Heart left ventricle (tissue), 16 donors: Measurements from ENCODE around the gene MGST2. TPM values are rescaled to one million over a fixed set of nuclear protein-coding genes. Genes with fewer than 3 reads are reported as not detected.
A peak's percentile ranks its signal among the peaks of the same experiment; 100 is the strongest.

Source experiments
- ATAC-seq, 4 donors: fragments of 200-7000 bp; cut with Tn5 transposase; one replicate each; pipeline ENCODE4 v1.9.1; 2020 to 2022; ENCODE audit warnings: moderate library complexity in 4 of 4, mild to moderate bottlenecking in 3 of 4, moderate number of reproducible peaks in 1 of 4
- DNase-seq, 5 donors: peaks; one replicate each; pipeline ENCODE4 v3.0.0-alpha.2; 2020
- H3K27ac ChIP-seq, 12 donors: fragments of 200-600 bp; sonication (generic) in 4 of 12; one replicate each; pipeline versions ENCODE4 v1.5.0 to v1.8.0; 2016 to 2022; ENCODE audit warnings: mild to moderate bottlenecking in 2 of 12
- H3K27me3 ChIP-seq, 9 donors: fragments of 200-600 bp; sonication (generic) in 2 of 9; one replicate each; pipeline versions ENCODE4 v1.5.1 to v1.8.0; 2016 to 2022; ENCODE audit warnings: mild to moderate bottlenecking in 3 of 9
- H3K36me3 ChIP-seq, 9 donors: fragments of 200-600 bp; sonication (generic) in 2 of 9; one replicate each; pipeline versions ENCODE4 v1.5.0 to v1.8.0; 2018 to 2022; ENCODE audit warnings: mild to moderate bottlenecking in 2 of 9
- H3K4me1 ChIP-seq, 12 donors: fragments of 200-600 bp; sonication (generic) in 4 of 12; one replicate each; pipeline versions ENCODE4 v1.5.0 to v1.8.0; 2016 to 2022; ENCODE audit warnings: mild to moderate bottlenecking in 3 of 12
- H3K4me3 ChIP-seq, 12 donors: fragments of 200-600 bp; sonication (generic) in 4 of 12; one replicate each; pipeline versions ENCODE4 v1.5.0 to v1.8.0; 2017 to 2022; ENCODE audit warnings: mild to moderate bottlenecking in 9 of 12, moderate library complexity in 4 of 12
- H3K9me3 ChIP-seq, 12 donors: fragments of 200-600 bp; sonication (generic) in 4 of 12; one replicate each; pipeline versions ENCODE4 v1.5.0 to v1.8.0; 2016 to 2022; ENCODE audit warnings: mild to moderate bottlenecking in 1 of 12
- POLR2A ChIP-seq, 2 donors: fragments of 450-650 bp; IDR thresholded peaks; one replicate each; pipeline ENCODE4 v1.6.1; 2017; ENCODE audit warnings: antibody characterized with exemption in 2 of 2, mild to moderate bottlenecking in 2 of 2, moderate library complexity in 2 of 2
- WGBS, 4 donors: extraction: QIAGEN DNeasy Blood & Tissue Kit in 2 of 4; methylation state at CpG; one replicate each; pipeline versions ENCODE4 v1.1.5 to v1.1.7; 2013 to 2018; 5-methylcytosine and 5-hydroxymethylcytosine counted together
- intact Hi-C, 10 donors: fragments of 100-400 bp; cut with DNase I; formaldehyde crosslinking; loops; one replicate each; pipeline versions ENCODE4 v1.11.1 to v1.14.2; 2022
- polyA plus RNA-seq, 2 donors: library from polyadenylated mRNA; stranded (reverse); fragments of 200-250 nt; gene quantifications; one replicate each; pipeline ENCODE4 v1.2.3, GENCODE V29; 2013
- total RNA-seq, 9 donors: library from RNA; depleted of rRNA in 2 of 9; stranded (reverse); fragments of >200 nt in 2 of 9; fragmentation: NEBNext Ultra II Directional in 3 of 9; extraction: Animal tissue kit (Norgen Biotek cat#: 25700) in 3 of 9; gene quantifications; one replicate each; pipeline versions ENCODE4 v1.1.0 to v1.2.4, GENCODE V29; 2016 to 2023
- TF ChIP-seq, protein P1 (sequence below), 12 donors: fragments of 200-600 bp; sonication (generic) in 4 of 12; IDR thresholded peaks; one replicate each; pipeline versions ENCODE4 v1.5.0 to v1.8.0; 2018 to 2022; ENCODE audit warnings: antibody characterized with exemption in 12 of 12, mild to moderate bottlenecking in 5 of 12
- donor health status: ischemic (EF 13 %, LVEDD 7.1; RV severe dilation, severe dysfunction).
- donor health status: healthy with polysubstance abuse.
- donor health status: DM: no; HTN: yes; CAD: no.
- donor health status: DM: no; HTN: no; CAD: no.
- donor health status: ischemic (EF 25% LVEDD 6.9; RV normal size, moderate dysfunction).
- donor health status: ischemic (EF 25% LVEDD 5.7; RV mildly dilated, moderate dysfunction).
- donor health status: healthy.
- donor health status: DM: yes; HTN: yes; CAD: no.
- donor health status: ischemic (EF 35%, LVEDD 5.7; RV mildly dilated, moderate dysfunction).
- donor health status: nonischemic (EF 11% LVEDD 7.7; RV severe dilation, severe dysfunction).
- donor health status: DM: yes; HTN: yes; CAD: no.
- donor health status: PGD.
- donor health status: ischemic (EF 29% LVEDD 5.4; RV normal size, mild dysfunction).
- donor health status: nonischemic (EF 23%, LVEDD 6.1; RV moderate dilation, normal function).

MGST2 gene
- total and polyA plus RNA-seq, 11 donors, result 86.6 to 209 (median 105) TPM

DNA sequence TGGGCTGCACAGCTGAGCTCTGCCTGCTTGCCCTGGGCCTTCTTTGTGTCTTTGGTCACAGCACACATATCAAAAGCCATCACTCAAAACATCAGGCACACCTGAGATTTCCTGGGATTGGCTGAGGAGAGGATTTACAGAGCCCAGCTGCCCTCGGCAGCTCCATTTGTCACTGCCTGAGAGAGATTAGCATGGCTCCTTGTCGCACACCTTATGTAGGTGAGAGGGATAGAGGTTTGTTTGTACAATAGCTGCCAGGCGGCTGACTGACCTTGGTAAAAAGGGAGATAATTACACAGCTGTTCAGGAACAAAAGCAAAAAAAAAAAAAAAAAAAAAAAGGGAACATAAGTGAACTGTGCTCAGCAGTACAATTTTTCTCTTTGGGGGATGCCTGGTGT lies 63.2 kb downstream of the MGST2 start:
- DNase-seq (no peak), ATAC-seq (no peak)
- Histone ChIP-seq H3K4me3 (no peak overlapping the region), H3K4me1 (peaks cover 0 to 14% (median 8%) of the 10 kb centered on the region in 12 donors), H3K36me3 (peaks cover 0 to 35% (median 9%) of the 10 kb centered on the region in 9 donors), H3K27ac (no peak overlapping the region), H3K27me3 (no peaks in the 10 kb centered on the region), H3K9me3 (no peaks in the 10 kb centered on the region)
- no peak for TF ChIP-seq POLR2A (IDR thresholded peaks at IDR 0.05)
- TF ChIP-seq, protein P1, sequence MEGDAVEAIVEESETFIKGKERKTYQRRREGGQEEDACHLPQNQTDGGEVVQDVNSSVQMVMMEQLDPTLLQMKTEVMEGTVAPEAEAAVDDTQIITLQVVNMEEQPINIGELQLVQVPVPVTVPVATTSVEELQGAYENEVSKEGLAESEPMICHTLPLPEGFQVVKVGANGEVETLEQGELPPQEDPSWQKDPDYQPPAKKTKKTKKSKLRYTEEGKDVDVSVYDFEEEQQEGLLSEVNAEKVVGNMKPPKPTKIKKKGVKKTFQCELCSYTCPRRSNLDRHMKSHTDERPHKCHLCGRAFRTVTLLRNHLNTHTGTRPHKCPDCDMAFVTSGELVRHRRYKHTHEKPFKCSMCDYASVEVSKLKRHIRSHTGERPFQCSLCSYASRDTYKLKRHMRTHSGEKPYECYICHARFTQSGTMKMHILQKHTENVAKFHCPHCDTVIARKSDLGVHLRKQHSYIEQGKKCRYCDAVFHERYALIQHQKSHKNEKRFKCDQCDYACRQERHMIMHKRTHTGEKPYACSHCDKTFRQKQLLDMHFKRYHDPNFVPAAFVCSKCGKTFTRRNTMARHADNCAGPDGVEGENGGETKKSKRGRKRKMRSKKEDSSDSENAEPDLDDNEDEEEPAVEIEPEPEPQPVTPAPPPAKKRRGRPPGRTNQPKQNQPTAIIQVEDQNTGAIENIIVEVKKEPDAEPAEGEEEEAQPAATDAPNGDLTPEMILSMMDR (IDR thresholded peaks at IDR 0.05), result no peak
- WGBS, 4 donors, result 84 to 95% (median 93%) methylated on average over 3 of the region's 3 CpGs
- intact Hi-C loops, result loop anchor here in 1 of 10 donors (5.0 kb wide), 1 partner anchor 62 kb away; the partner anchor contains the start of gene MGST2

DNA sequence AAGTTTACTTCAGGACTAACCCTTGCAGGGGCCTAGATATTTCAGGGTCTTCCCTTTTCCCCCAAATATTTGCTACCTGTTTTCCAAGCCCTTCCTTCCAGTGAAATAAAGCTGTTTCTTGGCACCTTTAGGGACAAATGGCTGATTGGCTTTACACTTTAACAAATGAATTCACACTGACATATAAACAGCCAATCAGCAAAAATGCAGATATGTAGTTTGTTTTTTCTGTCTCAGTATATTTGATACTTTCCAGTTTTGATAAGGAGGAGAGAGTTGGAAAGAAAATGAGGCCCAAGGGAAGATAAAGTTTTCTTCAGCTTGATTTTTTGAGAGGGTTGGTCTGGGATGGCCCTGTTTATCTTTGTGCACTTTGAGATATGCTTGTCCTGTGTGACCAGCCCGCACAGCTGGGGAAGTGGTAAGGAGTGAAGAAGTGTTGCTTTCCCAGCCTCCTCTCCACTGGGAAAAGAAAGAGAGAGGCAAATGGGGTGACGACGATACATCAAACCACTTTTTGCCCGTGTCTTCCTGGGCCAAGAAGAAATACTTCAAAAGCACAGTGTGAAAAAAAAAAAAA lies 67.5 kb downstream of the MGST2 start:
- peak overlapping the region in 3 of 12 donors; percentile 81 to 93 (median 85) for H3K27ac ChIP-seq
- TF ChIP-seq, protein P1 (IDR thresholded peaks at IDR 0.05), result no peak
- no peak for TF ChIP-seq POLR2A (IDR thresholded peaks at IDR 0.05)
- peaks cover 0 to 41% (median 27%) of the 10 kb centered on the region in 12 donors for H3K4me1 ChIP-seq
- no peak overlapping the region for H3K4me3 ChIP-seq
- no peak for DNase-seq
- intact Hi-C loops, result loop anchor here in 7 of 10 donors (5.0 to 10.0 kb wide), 11 partner anchors 182 to 599 kb away; partner anchors contain the start of gene MAML3 (in 2 of the 7)
- ATAC-seq, result no peak
- no peaks in the 10 kb centered on the region for H3K9me3 ChIP-seq
- no peaks in the 10 kb centered on the region for H3K27me3 ChIP-seq
- peaks cover 0 to 11% (median 0%) of the 10 kb centered on the region in 9 donors for H3K36me3 ChIP-seq
- 31 to 53% (median 38%) methylated on average over 4 of the region's 4 CpGs for WGBS, 4 donors

DNA sequence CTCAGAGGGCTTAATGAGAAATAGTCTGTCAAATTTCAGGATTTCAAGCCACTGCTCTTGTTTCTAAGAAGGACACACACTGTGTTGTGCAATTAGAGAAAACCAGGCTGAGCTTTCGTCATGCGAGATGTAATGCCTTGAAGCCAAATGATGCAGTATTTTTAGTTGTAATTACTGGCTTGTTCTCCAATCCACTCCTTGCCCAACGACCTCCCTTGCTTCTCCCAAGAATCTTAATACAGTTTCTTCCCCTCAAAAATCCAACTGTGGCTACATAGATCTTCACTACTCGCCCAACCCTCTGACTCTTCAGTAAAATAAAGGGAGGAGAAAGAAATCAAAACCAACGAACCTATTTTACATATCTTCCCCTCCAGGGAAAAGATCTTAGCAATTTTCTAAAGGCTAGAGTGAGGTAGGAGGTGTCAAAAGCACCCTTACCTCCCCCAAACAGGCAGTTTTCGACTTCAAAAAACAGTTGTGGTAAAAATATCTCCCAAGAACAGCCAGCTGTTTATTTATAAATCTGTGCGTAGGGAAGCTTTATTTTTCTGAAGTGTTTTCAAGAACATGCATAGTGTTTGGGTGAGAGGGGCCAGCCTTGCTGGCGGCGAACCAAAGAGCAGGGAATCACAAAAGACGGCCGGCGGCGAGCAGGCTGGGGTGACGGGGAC lies 68.7 kb downstream of the MGST2 start:
- no peaks in the 10 kb centered on the region for H3K9me3 ChIP-seq
- TF ChIP-seq, protein P1 (IDR thresholded peaks at IDR 0.05), result no peak
- no peak for TF ChIP-seq POLR2A (IDR thresholded peaks at IDR 0.05)
- peaks cover 0 to 4% (median 0%) of the 10 kb centered on the region in 9 donors for H3K36me3 ChIP-seq
- WGBS, 4 donors, result 7 to 11% (median 8%) methylated on average over 14 of the region's 14 CpGs
- H3K4me1 ChIP-seq, result peaks cover 0 to 52% (median 32%) of the 10 kb centered on the region in 12 donors
- intact Hi-C loops, result loop anchor here (1.0 to 10.0 kb wide), 21 partner anchors 28 to 598 kb away; partner anchors contain the start of gene MAML3 (in 3 of the 10)
- H3K27me3 ChIP-seq, result no peaks in the 10 kb centered on the region
- H3K4me3 ChIP-seq, result peak overlapping the region; percentile 3 to 70 (median 54)
- ATAC-seq (peak in 2 of 4 donors; percentile 4 to 41), DNase-seq (no peak)
- H3K27ac ChIP-seq, result peak overlapping the region; percentile 53 to 93 (median 82)

DNA sequence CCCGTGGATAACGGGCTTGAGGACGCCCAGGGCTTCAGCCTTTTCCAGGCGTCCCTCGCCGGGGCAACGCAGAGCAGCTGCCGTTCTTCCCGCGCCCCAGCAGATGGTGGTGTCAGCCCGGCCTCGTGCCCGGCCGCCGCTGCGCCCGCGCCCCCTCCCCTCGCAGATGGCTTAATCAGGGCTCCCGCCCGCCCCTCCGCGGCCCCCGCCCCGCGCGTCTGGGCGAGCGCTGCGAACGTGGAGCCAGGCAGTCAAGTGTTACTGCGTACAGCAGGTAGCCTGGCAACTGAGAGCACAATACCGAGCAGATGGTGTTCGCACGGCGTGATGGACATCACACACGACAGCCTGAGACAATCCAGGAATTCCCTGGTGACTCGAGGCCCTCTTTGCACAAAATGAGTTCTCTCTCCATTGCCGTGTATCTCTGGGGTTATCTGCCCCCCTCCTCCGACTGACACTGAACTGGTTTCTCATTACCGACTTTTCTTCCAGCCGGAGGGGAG lies 69.3 kb downstream of the MGST2 start:
- no peaks in the 10 kb centered on the region for H3K9me3 ChIP-seq
- peak; percentile 93 to 96 (median 96) for ATAC-seq
- no peaks in the 10 kb centered on the region for H3K27me3 ChIP-seq
- DNase-seq, result peak; percentile 92 to 93 (median 93)
- peaks cover 0 to under 1% (median 0%) of the 10 kb centered on the region in 9 donors for H3K36me3 ChIP-seq
- TF ChIP-seq, protein P1 (IDR thresholded peaks at IDR 0.05), result peak; percentile 73 to 97 (median 92)
- peak in 1 of 2 donors; percentile 27 for TF ChIP-seq POLR2A (IDR thresholded peaks at IDR 0.05)
- 0 to 1% (median 0%) methylated on average over 18 to 42 of the region's 42 CpGs for WGBS, 4 donors
- peak overlapping the region; percentile 53 to 93 (median 82) for H3K27ac ChIP-seq
- intact Hi-C loops, result loop anchor here (1.0 to 10.0 kb wide), 31 partner anchors 28 to 597 kb away; partner anchors contain the start of gene MAML3 (in 5 of the 10)
- H3K4me1 ChIP-seq, result peaks cover 0 to 57% (median 34%) of the 10 kb centered on the region in 12 donors
- peak overlapping the region; percentile 3 to 70 (median 54) for H3K4me3 ChIP-seq
